OCI-LY7 (cell line): ENCODE measurements around the gene IQSEC1. TPM values are rescaled to one million over a fixed set of nuclear protein-coding genes. Genes with fewer than 3 reads are reported as not detected.

Source experiments
- BruUV-seq: library from RNA; stranded (reverse); fragments of 400-500 nt; replicated peaks from 2 replicates; lab custom pipeline; 2021; lab: Mats Ljungman, UMichigan
- CTCF ChIA-PET: fragments of 300-600 bp; sonication (Branson Sonifier 250); formaldehyde crosslinking; loops from one replicate; lab custom pipeline; 2022; ENCODE audit warnings: antibody characterized with exemption; ENCODE audit not compliant: unreplicated experiment; lab: Charles Lee
- POLR2A ChIA-PET: fragments of 300-600 bp; sonication (Branson Sonifier 250); formaldehyde crosslinking; loops from one replicate; lab custom pipeline; 2022; ENCODE audit warnings: antibody characterized with exemption; lab: Charles Lee
- DNase-seq: peaks from one replicate; pipeline ENCODE4 v3.0.0-alpha.2; 2015; ENCODE audit warnings: low spot score
- H2AFZ ChIP-seq: fragments of 200-600 bp; sonication (generic), shearing (Covaris generic); 2 replicates; pipeline ENCODE4 v1.6.1; 2014; ENCODE audit warnings: mild to moderate bottlenecking, antibody characterized with exemption, low read length, moderate library complexity
- H3K27ac ChIP-seq: fragments of 200-600 bp; sonication (generic); 2 replicates; pipeline ENCODE4 v1.5.1; 2014; ENCODE audit warnings: mixed run types, low read depth, mild to moderate bottlenecking, moderate library complexity, low read length, inconsistent platforms; ENCODE audit not compliant: poor library complexity, severe bottlenecking
- H3K36me3 ChIP-seq: fragments of 200-600 bp; sonication (generic); 2 replicates; pipeline ENCODE4 v1.6.1; 2014; ENCODE audit warnings: mild to moderate bottlenecking, antibody characterized with exemption, low read length, moderate library complexity, mixed read lengths; ENCODE audit not compliant: insufficient read depth
- H3K4me1 ChIP-seq: fragments of 200-600 bp; sonication (generic); 2 replicates; pipeline ENCODE4 v1.5.1; 2014; ENCODE audit warnings: mild to moderate bottlenecking, low read length; ENCODE audit not compliant: insufficient read depth, poor library complexity, severe bottlenecking
- H3K4me2 ChIP-seq: fragments of 200-600 bp; sonication (generic); 2 replicates; pipeline ENCODE4 v1.6.1; 2014; ENCODE audit warnings: mild to moderate bottlenecking, low read length
- H3K4me3 ChIP-seq: fragments of 200-600 bp; sonication (generic); 2 replicates; pipeline ENCODE4 v1.5.1; 2014; ENCODE audit warnings: mild to moderate bottlenecking, low read depth, low read length; ENCODE audit not compliant: poor library complexity, severe bottlenecking
- H3K79me2 ChIP-seq: fragments of 200-600 bp; sonication (generic); 2 replicates; pipeline ENCODE4 v1.6.1; 2016; ENCODE audit warnings: low read depth, mild to moderate bottlenecking, low read length, moderate library complexity, mixed read lengths; ENCODE audit not compliant: insufficient read depth
- H3K9me2 ChIP-seq: fragments of 200-600 bp; sonication (generic); 2 replicates; pipeline ENCODE4 v1.6.1; 2016; ENCODE audit warnings: mild to moderate bottlenecking, low read length, mixed read lengths; ENCODE audit not compliant: insufficient read depth
- H3K9me3 ChIP-seq: fragments of 200-600 bp; sonication (generic); 2 replicates; pipeline ENCODE4 v1.6.1; 2014; ENCODE audit warnings: mild to moderate bottlenecking, mixed run types, low read length, mixed read lengths
- H4K20me1 ChIP-seq: fragments of 200-600 bp; sonication (generic); 2 replicates; pipeline ENCODE4 v1.6.1; 2014; ENCODE audit warnings: mild to moderate bottlenecking, antibody characterized with exemption, low read length, moderate library complexity, mixed read lengths; ENCODE audit not compliant: insufficient read depth
- EZH2phosphoT487 ChIP-seq: fragments of 200-600 bp; sonication (generic); IDR thresholded peaks from 2 replicates; pipeline ENCODE4 v1.6.1; 2018; ENCODE audit warnings: low read depth, borderline replicate concordance, mild to moderate bottlenecking, mixed run types, antibody characterized with exemption, low read length, moderate library complexity, mixed read lengths
- intact Hi-C: fragments of 100-400 bp; cut with micrococcal nuclease; formaldehyde crosslinking; loops from one replicate; pipeline ENCODE4 v1.10.0; 2022; ENCODE audit not compliant: unreplicated experiment
- total RNA-seq, 2 experiments: library from RNA; depleted of rRNA in 1 of 2; stranded (reverse); fragments of >200 nt in 1 of 2; shearing (Covaris generic) in 1 of 2; gene quantifications; 2 replicates each; pipeline ENCODE4 v1.2.3, GENCODE V29; 2014 to 2022
- TF ChIP-seq, protein P1 (sequence below): fragments of 200-600 bp; sonication (generic); conservative IDR thresholded peaks from 2 replicates; pipeline ENCODE4 v1.5.1; 2014; ENCODE audit warnings: mild to moderate bottlenecking, antibody characterized with exemption, low read length, moderate library complexity, mixed read lengths

The IQSEC1 gene
- total RNA-seq, 2 experiments from 2014 or later, result 25.2 to 70.1 TPM

DNA sequence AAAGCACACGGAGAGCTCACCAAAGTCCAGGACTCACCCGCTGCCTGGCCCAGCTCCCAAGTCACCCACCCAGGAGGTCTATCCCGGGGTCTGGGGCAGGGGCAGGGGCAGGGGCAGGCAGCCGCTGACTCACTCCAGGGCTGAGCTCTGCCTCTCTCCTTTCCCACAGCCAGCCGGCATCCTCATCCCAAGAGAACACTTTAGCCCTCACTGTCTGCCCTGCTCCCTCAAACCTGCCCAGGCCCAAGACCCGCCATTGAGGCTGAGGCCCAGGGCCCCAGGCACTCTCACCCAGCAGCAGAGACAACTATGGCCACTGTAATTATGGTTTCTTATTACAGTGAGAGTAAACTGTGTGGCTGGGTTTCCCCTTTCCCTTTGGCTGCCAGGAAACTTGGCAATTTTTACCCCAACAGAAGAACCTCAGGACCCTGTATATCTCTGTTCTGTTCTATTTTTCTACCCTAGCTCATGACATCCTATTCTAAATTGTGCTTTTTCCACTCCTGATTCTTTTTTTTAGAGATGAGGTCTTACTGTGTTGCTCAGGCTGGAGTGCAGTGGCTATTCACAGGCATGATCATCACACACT lies 53.0 kb downstream of the IQSEC1 start:
- no peak for TF ChIP-seq EZH2phosphoT487
- TF ChIP-seq, protein P1, sequence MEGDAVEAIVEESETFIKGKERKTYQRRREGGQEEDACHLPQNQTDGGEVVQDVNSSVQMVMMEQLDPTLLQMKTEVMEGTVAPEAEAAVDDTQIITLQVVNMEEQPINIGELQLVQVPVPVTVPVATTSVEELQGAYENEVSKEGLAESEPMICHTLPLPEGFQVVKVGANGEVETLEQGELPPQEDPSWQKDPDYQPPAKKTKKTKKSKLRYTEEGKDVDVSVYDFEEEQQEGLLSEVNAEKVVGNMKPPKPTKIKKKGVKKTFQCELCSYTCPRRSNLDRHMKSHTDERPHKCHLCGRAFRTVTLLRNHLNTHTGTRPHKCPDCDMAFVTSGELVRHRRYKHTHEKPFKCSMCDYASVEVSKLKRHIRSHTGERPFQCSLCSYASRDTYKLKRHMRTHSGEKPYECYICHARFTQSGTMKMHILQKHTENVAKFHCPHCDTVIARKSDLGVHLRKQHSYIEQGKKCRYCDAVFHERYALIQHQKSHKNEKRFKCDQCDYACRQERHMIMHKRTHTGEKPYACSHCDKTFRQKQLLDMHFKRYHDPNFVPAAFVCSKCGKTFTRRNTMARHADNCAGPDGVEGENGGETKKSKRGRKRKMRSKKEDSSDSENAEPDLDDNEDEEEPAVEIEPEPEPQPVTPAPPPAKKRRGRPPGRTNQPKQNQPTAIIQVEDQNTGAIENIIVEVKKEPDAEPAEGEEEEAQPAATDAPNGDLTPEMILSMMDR, result no peak
- peak overlapping the region; percentile 67 for H3K27ac ChIP-seq
- H3K9me3 ChIP-seq, result no peaks in the 10 kb centered on the region
- intact Hi-C loops, result loop anchor here (10.0 kb wide), 1 partner anchor 1305 kb away; no protein-coding TSS in a partner anchor
- H3K4me3 ChIP-seq, result peak overlapping the region; percentile 70
- ChIA-PET POLR2A (interaction anchor here (0.7 to 2.5 kb wide), 4 partner anchors 10 to 64 kb away, joined by 3 to 8 read pairs (median 4); no protein-coding TSS in a partner anchor), CTCF (no interaction called here)
- peaks cover 13% of the 10 kb centered on the region for H3K36me3 ChIP-seq
- peak; percentile 15 for DNase-seq
- peaks cover 60% of the 10 kb centered on the region; the same call in 1 of the 2 replicates for H3K79me2 ChIP-seq
- peak overlapping the region; percentile 93 for H3K4me2 ChIP-seq
- H3K9me2 ChIP-seq, result no peaks in the 10 kb centered on the region
- H2AFZ ChIP-seq, result no peak overlapping the region
- BruUV-seq, result no TSS peak
- H3K4me1 ChIP-seq, result peaks cover 88% of the 10 kb centered on the region
- no peaks in the 10 kb centered on the region for H4K20me1 ChIP-seq

DNA sequence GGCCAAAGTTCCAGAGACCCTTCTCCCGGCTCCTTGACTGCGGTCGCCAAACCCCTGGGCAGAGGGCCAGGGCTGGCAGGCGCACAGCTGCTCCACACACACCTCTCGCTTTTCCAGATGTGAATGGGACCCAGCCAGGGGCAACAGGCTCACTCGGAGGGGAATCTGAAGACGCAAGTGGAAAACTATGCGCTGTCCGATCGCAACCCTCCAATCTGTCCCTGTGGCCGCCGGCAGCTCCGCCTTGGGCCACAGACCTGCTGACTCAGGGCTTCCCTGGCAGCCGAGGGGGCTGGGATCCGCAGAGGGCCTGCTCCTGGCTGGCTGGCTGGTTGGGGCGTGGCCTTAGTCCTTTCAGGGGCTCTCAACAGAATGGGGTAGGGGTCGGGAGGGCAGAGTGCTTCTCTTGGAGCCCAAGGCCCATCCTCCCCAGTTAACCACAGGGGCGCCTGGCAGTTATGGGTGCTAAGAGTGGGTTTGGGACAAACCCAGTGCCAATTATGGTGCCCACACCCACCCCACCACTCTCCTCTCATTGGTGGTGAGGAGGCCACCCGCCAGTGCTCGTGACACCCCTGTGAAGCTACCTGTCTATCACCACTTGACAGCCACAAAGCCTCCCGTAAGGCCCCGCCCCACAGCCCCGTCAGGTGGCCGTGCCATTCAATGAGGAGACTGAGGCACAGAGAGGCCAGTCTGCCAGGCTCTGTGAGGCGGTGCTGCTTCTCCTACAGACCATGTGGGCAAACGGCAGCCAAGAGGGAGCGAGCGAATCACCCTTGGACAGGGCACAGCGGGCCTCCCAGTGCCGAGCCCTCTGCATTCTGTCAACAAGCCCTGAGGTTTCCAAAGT lies 53.8 kb downstream of the IQSEC1 start:
- H4K20me1 ChIP-seq, result no peaks in the 10 kb centered on the region
- H3K9me2 ChIP-seq, result no peaks in the 10 kb centered on the region
- H3K36me3 ChIP-seq, result peaks cover 13% of the 10 kb centered on the region
- ChIA-PET CTCF (no interaction called here), POLR2A (interaction anchor here (1.3 to 2.5 kb wide), 3 partner anchors 9 to 65 kb away, joined by 3 to 8 read pairs (median 5); no protein-coding TSS in a partner anchor)
- H2AFZ ChIP-seq, result no peak overlapping the region
- no peaks in the 10 kb centered on the region for H3K9me3 ChIP-seq
- intact Hi-C loops, result loop anchor here (5.0 to 10.0 kb wide), 3 partner anchors 313 to 1665 kb away; no protein-coding TSS in a partner anchor
- H3K27ac ChIP-seq, result peak overlapping the region; percentile 67
- no peak for DNase-seq
- peaks cover 95% of the 10 kb centered on the region for H3K4me1 ChIP-seq
- TF ChIP-seq EZH2phosphoT487, result no peak
- TF ChIP-seq, protein P1, result no peak
- no TSS peak for BruUV-seq
- H3K79me2 ChIP-seq, result peaks cover 66% of the 10 kb centered on the region; the same call in 1 of the 2 replicates
- H3K4me3 ChIP-seq, result peak overlapping the region; percentile 70
- peak overlapping the region; percentile 93 for H3K4me2 ChIP-seq
